GM23248 (cell line): ENCODE data around the gene XPA.
"Not testable (repeated sequence)": the region's sequence is repeated elsewhere in the genome, so short reads cannot be mapped to it uniquely, and the experiment has no call there.

ENCODE experiments used
- EZH2 ChIP-seq: fragments of 200-600 bp; sonication (generic); IDR thresholded peaks from 2 replicates; pipeline ENCODE4 v1.6.1; 2018; ENCODE audit warnings: antibody characterized with exemption, mild to moderate bottlenecking; ENCODE audit not compliant: insufficient read depth, poor library complexity, severe bottlenecking
- EZH2phosphoT487 ChIP-seq: fragments of 200-600 bp; sonication (generic); IDR thresholded peaks from 2 replicates; pipeline ENCODE4 v1.6.1; 2018; ENCODE audit warnings: antibody characterized with exemption, moderate library complexity, mild to moderate bottlenecking, low read depth; ENCODE audit not compliant: insufficient read depth

GRCh38 chr9:97699281-97699680 is 2.1 kb upstream of the XPA start:
- TF ChIP-seq EZH2phosphoT487, EZH2: not testable (repeated sequence)
